GM10266 (cell line): ENCODE results near the gene ARAP2.

ENCODE experiments used
- DNase-seq: peaks from one replicate; pipeline ENCODE4 v3.0.0; 2012; ENCODE audit errors: extremely low spot score
- TF ChIP-seq, protein P1 (sequence below): IDR thresholded peaks from 2 replicates; pipeline ENCODE4 v1.5.1; 2012; ENCODE audit warnings: mild to moderate bottlenecking, low read depth; ENCODE audit not compliant: control insufficient read depth, insufficient read depth; ENCODE audit errors: missing control alignments

ARAP2 gene

DNA sequence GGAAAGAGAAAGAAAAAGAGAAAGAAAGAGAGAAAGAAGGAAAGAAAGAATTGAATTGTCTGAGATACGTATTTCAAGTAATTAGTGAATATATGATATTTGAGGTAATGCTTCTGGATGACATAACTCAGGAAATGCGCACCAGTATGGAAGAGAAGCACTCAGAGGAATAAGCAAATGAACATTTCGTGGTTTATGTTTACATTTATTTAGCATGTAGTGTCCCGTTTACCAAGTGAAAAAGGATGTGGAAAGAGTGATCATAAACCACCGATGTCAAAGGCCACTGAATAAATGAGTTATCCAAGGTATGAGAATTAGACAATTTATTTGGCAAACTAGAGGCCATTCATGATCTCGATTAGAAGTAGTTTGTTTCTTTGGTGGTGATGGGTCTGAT is 200.4 kb downstream of the ARAP2 start:
- TF ChIP-seq, protein P1, sequence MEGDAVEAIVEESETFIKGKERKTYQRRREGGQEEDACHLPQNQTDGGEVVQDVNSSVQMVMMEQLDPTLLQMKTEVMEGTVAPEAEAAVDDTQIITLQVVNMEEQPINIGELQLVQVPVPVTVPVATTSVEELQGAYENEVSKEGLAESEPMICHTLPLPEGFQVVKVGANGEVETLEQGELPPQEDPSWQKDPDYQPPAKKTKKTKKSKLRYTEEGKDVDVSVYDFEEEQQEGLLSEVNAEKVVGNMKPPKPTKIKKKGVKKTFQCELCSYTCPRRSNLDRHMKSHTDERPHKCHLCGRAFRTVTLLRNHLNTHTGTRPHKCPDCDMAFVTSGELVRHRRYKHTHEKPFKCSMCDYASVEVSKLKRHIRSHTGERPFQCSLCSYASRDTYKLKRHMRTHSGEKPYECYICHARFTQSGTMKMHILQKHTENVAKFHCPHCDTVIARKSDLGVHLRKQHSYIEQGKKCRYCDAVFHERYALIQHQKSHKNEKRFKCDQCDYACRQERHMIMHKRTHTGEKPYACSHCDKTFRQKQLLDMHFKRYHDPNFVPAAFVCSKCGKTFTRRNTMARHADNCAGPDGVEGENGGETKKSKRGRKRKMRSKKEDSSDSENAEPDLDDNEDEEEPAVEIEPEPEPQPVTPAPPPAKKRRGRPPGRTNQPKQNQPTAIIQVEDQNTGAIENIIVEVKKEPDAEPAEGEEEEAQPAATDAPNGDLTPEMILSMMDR: no peak
- no peak for DNase-seq

DNA sequence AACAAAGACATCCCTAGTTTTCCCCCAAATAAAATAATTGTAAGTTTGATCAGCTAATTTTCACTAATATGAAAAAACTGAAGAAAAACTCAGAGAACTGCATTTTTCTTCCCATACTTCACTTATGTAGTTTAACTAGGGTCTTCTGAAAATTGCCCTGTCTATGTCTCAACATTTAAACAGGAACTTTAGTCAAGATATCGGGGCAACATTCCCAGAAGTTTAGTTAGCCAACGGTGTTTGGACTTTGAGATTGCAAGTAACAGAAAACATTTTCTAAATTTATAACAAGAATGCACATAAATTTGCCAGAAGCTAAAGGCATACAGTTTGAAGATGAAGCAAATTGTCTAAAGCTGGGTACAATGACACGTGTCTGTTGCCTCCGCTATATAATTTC is 201.1 kb downstream of the ARAP2 start:
- DNase-seq: no peak
- TF ChIP-seq, protein P1: no peak

DNA sequence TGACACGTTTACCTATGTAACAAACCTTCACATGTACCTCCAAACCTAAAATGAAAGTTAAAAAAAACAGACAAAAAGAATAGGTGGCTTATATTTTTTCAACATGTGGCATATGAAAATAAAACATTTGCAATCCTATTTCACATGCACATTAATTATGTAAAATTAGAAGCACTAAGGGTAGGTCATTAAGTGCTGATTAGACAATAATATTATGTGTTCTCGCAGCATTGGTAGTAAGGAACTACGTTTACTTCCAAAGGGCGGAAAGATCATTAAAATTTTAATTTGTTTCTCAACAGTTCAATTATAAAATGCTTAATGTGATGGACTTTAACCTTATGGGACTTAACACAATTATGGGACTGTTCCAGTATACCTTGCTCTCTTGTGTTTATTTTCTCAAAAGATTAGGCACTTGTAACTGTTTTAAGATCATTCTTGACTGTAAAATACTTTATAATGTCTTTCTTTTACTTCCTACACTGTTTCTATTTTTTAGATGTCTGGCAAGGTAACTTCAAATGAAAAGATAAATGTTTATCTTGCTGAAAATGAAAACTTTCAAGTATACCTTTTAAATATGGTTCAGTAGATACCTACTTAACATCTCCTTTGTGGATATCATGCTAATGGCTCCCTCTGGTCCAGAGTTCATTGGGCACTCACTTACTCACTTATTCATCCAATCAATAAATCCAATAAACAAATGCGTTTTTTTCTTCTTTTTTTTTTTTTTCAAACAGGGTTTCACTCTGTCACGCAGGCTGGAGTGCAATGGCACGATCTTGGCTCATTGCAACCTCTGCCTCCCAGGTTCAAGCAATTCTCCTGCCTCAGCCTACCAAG is 202.0 kb downstream of the ARAP2 start:
- no peak for DNase-seq
- TF ChIP-seq, protein P1: no peak

DNA sequence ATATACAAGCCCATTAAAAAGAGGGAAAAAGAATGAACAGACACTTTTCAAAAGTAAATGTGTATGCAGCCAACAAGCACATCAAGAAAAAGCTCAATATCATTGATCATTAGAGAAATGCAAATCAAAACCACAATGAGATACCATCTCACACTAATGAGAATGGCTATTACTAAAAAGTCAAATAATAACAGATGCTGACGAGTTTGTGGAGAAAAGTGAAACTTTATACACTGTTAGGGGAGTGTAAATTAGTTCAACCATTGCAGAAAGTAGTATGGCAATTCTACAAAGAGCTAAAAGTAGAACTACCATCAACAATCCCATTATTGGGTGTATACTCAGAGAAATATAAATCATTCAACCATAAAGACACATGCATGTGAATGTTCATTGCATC is 203.0 kb downstream of the ARAP2 start:
- TF ChIP-seq, protein P1: no peak
- no peak for DNase-seq

DNA sequence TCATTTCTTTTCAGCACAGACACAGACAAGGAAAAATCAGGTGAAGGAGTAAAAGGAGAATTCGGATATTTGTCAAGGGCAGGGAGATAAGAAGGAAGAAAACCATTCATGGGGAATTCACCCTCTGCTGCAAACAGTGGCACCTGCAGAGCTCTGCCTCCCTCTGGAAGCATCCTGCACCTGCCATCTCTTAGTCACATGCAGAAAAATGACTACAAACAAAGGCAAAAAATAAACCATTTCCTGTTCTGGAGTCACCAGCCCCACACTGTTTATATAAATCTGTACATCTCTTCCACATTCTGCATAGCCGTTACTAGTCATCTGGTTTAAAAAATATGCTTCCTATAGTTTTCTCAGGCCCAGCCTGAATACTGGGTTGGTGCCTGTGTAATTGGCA is 205.3 kb downstream of the ARAP2 start:
- TF ChIP-seq, protein P1: no peak
- DNase-seq: no peak

DNA sequence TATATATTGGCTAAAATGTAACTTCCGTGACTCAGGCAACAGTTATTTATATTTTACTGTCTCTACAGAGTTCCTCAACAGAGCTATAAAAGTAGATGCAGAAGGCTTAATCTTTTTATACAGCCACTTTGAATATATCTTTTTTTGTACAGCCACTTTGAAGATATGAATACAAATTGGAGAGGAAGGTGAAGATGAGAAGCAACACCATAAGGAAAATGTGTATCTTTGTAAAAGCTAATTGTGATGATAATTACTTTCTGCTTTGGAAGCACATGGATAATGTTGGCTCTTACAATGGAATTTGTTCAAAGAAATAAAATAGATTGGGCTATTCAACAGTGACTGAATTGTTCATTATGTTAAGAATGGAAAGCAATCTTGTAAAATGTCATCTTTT is 205.8 kb downstream of the ARAP2 start:
- no peak for DNase-seq
- TF ChIP-seq, protein P1: no peak

DNA sequence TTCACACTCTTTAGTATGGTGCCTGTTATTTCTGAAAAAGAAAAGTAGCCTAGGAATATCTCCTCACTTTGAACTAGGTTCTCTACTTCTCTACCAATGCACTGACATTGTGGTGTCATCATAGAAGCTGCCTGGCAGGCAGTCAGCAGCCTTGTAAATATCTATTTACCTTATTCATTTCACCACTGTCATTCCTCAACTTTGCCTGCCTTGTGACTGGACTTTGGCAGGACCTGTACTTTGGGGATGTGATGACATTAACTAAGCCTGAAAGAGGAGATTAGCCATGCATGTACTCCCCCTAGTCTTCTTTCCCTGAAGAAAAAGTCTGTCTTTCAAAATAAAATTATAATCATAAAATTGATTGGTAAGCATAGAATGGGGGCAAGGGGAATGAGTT is 207.2 kb downstream of the ARAP2 start:
- TF ChIP-seq, protein P1: no peak

More for the DNA sequence above, 207.2 kb downstream of the ARAP2 start:
- DNase-seq: no peak
